Tibial nerve (tissue), 3 donors: ENCODE data around the gene KCNS3.

Source experiments
- CTCF ChIP-seq, 5 experiments: fragments of 200-600 bp in 3 of 5; fragments of 450-650 bp in 2 of 5; sonication (generic) in 3 of 5; IDR thresholded peaks; one replicate each; pipeline ENCODE4 v1.5.1; 2016 to 2019; ENCODE audit warnings: antibody characterized with exemption in 5 of 5, mild to moderate bottlenecking in 3 of 5, moderate library complexity in 2 of 5
- POLR2A ChIP-seq, 2 donors: fragments of 450-650 bp; IDR thresholded peaks; one replicate each; pipeline ENCODE4 v1.6.1; 2017; ENCODE audit warnings: antibody characterized with exemption in 2 of 2, mild to moderate bottlenecking in 2 of 2, moderate library complexity in 2 of 2

GRCh38 chr2:17940091-17940630 is 61.7 kb downstream of the KCNS3 start:
- TF ChIP-seq CTCF (IDR thresholded peaks at IDR 0.05) (no peak), POLR2A (IDR thresholded peaks at IDR 0.05) (no peak)
